Measurements from ENCODE around the gene PCDHGB6.

DNA sequence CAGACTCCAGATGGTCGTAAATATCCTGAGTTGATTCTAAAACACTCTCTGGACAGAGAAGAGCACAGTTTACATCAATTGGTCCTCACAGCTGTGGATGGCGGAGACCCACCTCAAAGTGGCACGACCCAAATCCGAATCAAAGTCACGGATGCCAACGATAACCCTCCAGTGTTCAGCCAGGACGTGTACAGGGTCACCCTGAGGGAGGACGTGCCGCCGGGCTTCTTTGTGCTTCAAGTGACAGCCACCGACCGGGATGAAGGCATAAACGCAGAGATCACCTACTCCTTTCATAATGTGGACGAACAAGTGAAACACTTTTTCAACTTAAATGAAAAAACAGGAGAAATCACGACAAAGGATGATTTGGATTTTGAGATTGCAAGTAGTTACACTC is 47.1 kb upstream of the PCDHGB6 start:
- TF ChIP-seq POLR2A (IDR thresholded peaks at IDR 0.05), result no peak
- TF ChIP-seq, protein P1, sequence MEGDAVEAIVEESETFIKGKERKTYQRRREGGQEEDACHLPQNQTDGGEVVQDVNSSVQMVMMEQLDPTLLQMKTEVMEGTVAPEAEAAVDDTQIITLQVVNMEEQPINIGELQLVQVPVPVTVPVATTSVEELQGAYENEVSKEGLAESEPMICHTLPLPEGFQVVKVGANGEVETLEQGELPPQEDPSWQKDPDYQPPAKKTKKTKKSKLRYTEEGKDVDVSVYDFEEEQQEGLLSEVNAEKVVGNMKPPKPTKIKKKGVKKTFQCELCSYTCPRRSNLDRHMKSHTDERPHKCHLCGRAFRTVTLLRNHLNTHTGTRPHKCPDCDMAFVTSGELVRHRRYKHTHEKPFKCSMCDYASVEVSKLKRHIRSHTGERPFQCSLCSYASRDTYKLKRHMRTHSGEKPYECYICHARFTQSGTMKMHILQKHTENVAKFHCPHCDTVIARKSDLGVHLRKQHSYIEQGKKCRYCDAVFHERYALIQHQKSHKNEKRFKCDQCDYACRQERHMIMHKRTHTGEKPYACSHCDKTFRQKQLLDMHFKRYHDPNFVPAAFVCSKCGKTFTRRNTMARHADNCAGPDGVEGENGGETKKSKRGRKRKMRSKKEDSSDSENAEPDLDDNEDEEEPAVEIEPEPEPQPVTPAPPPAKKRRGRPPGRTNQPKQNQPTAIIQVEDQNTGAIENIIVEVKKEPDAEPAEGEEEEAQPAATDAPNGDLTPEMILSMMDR (IDR thresholded peaks at IDR 0.05 in 4 of 5, conservative IDR thresholded peaks at IDR 0.05 in 1 of 5), result no peak
